ENCODE data around the gene GGT1.
"Not testable (repeated sequence)": the region's sequence is repeated elsewhere in the genome, so short reads cannot be mapped to it uniquely, and the experiment has no call there.

The GGT1 gene

DNA sequence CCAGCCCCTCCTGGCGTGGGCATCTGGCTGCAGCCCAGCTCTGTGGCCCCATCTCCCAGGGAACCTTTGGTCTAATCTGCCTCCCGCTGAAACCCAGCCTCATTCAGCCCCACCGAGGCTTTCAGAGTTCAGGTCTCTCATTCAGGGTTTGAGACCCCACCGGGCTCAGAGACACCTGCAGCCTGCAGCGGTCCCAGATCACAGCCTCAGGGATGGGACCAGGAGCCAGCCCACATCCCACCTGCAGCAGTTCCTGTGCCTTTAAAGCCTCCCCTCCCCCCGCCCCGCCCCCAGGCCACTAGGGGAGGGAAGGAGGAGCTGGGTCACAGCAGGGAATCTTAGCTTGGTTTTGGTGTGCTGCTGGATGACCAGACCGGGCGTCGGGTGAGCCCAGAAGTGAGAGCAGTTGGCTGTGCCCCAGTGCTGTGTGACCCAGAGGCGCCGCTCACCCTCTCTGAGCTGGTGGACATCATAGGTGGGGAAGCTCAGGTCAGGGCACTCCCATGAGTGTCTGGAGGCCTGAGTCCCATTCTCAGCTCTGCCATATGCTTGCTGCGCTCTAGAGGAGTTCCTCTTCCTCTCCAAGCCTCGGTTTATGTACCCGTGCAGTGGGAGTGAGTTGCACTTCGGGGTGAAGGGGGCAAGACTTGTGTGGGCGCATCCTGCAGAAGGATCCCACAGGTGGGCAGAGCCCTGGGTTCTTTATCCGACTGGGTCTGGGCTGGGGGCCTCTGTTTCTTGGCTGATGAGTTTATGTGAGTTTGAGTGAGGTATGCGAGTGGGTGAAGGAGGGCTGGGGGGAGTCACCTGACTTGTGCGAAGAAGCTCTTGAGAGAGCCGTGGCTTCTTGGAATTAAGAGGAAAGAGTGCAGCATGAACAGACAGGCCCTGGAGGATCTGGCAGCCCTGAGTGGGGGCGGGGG, at the start of gene GGT1:
Gene GGT1, plus strand, starts transcription at position 347 of the 923 bp plus-strand sequence. CDS start 7,889 bp downstream, outside the sequence.
- not testable (repeated sequence) for DNase-seq (ENCODE audit: low read depth)

DNA sequence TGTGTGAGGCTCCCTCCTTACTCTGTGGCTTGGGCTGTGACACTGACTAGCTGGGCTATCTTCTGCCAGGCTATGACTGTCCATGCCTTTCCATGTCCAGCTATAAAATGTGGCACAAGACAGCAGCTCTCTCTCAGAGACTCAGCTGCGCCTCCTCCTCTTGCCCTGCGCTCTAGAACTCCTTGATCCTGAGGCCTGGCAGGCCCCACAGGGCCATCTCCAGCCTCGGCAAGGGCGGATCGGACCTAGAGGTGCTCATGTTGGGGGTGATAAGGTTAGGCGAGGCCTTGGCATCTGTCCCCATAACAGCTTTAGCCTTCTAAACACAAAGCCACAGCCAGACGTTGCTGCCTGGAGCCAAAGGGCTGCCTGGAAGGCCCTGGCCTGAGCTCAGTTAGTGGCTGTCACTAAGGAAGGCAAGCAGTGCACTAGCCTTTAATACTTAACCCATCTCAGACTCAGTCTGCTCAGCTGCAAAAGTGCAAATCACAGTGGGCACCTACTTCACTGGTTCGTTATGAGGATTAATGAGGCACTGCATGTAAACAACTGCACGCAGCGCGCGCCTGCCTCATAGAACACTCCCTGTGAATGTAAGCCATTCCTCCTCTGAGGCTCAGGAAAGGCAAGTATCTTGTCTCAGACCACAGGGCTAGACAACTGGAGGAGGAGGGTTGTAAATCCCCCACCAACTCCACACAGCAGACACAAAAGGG, 49.2 kb upstream of the GGT1 start:
- DNase-seq (ENCODE audit: low read depth) = no peak

DNA sequence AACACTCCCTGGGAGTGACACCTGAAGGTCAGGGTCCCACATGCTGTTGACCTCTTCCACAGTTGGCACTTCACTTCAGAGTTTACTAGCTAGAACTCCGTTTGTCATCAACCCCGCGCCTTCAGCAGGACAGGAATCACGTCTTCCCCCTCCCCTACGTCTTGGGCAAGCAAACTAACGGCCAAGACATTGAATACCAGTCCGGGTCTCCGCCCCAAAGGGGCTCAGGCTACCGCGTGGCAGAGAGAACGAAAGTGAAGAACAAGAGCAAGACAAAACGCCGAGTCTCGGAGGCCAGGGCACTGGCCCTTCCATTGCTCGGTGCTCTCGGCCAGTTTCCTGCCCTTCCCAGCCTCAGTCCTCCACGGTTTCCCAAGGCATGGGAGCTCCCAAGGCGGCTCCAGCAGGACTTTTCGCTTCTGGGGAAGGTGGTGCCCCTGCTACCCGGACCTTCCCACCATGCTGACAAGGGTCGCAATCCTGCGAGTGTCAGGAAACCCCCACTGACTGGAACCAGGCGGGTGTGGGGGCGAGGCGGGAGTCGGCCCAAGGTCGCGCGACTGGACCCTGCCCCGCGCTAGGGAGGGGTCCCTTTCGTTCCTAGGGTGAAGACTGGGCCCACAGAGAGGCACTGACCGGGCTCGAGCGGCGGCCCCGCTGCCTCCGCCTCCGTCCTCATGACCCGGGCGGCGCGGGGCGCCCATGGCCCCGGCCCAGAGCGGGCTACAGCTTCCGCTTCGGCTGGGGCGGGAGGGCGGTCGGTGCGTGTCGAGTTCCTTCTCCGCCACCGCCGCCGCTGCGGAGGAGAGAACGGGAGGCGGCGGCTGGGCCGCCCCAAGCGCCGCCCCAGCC, 48.5 kb upstream of the GGT1 start, which contains the start of gene GUCD1:
Gene GUCD1, minus strand, starts transcription at position 826 of the 852 bp plus-strand sequence. Its CDS starts 147 bp downstream, at position 679.
- DNase-seq (ENCODE audit: low read depth) = no peak

DNA sequence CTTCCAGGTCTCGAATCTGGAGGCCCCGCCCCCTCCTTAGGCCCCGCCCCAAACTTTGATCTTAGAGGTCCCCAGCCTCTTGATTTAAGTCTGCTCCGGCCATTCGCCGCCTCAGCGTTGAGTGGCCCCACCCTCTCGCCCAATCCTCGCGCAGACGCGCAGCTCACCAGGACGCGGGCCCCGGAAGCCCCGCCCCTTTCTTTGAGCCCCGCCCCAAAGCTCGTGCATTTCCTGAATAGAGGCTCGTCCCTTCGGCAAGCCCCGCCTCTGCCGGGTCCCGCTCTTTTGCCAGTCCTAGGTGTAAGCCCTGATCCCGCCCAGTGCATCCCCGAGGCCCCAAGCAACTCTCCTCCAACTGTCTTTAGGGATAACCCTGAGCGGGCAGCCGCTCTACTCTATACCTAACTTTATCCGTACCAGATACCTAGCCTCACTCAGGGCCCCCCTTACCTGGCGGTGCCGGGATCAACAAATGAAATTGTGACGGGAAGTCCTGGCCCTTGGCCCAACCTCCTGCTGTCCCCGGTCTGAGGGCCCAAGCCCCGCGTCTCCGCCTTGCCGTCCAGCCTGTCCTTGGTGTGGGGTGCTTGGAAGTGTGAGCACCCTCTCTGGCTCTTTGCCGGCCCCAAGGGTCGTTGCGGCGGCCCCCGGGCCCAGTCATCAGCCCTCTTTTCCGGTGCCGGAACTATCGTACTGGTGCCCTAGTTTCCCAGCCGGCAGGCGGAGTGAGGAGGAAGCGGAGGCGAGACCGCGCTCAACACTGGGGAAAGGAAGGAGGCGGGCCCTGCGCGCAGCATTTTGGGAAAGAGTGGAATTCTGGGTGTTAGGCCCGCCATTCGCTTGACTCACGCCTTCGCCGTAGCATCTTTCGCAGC, 47.6 kb upstream of the GGT1 start, which contains the start of gene SNRPD3:
Gene SNRPD3, plus strand, starts transcription at position 835 of the 875 bp plus-strand sequence. CDS start 1,676 bp downstream, outside the sequence.
- DNase-seq (ENCODE audit: low read depth) = peak; percentile 100

DNA sequence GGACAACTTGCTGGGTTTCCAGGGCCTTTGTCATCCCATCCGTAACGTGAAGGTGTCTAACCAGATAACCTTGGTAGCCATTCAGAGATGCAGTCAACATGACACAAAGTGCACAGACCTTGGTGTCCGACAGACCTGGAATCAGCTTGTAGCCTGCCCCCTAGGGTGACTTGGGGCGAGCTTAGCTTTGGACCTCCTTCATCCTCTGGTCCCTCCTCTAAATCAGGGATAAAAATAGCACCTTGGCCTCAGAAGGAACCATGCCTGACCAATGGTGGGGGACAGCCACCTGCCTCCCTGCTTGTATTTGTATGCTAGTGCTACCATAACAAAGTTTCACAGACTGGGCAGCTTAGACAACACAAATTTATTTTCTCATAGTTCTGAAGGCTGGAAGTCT, 43.5 kb upstream of the GGT1 start:
- no peak for DNase-seq (ENCODE audit: low read depth)

DNA sequence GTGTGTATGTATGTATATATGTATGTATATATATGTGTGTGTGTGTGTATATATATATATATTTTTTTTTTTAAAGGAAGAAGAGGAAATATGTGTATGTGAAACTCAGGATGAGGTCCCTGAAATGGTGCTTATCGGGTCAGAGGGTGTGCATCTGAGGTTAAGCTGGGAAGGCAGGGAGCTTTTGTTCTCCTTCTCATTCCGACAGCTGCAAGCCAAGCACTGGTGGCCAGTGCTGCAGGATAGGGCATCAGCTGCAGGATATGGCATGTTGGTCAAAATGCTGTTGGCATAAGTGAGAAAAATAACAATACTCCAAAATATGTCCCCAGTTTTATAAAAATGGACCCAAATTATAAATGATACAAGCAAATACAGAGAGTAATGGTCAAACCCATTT, 39.7 kb upstream of the GGT1 start:
- no peak for DNase-seq (ENCODE audit: low read depth)

DNA sequence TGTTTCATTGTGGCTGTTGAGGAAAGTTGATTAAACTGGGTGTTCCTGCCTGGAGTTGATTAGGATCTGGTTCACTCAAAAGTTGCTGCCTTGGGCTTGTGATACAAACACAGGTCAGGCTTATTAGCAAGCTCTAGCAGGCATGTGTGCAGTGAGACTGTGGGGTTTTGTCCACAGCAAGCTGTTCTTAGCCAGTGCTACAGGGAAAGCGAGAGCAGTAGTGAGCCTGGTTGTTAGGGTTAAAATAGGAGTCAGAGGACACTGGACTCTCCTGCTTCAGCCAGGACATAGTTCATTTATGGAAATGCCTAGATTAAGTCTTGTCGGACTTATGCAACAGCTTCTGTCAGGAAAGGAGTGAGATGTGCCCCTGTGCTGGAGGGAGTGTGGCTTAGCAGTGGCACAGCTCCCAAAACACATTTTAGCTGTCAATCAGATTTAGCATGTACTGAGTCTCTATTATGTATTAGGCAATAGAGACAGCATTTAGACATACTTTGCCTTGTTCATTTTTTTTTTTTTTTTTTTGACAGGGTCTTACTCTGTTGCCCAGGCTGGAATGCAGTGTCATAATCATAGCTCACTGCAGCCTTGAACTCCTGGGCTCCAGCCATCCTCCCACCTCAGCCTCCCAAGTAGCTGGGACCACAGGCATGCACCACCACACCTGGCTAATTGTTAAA, 38.5 kb upstream of the GGT1 start:
- DNase-seq (ENCODE audit: low read depth) = no peak

DNA sequence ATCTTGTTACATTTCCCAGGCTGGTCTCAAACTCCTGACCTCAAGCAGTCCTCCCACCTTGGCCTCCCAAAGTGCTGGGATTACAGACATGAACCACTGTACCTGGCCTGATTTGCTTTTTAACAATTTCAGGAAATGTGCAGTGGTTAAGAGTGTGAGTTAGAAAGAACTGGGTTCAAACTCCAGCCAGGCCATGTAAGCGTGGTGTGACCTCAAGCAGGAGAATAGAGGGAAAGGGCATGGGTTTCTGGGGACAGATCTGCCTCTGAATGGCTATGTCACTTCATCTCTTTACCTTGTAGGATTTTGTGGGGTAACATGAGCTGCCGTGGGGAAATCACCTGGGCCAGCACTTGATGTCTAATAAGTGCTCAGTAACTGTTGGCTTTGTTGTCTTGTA, 37.9 kb upstream of the GGT1 start:
- DNase-seq (ENCODE audit: low read depth) = no peak

DNA sequence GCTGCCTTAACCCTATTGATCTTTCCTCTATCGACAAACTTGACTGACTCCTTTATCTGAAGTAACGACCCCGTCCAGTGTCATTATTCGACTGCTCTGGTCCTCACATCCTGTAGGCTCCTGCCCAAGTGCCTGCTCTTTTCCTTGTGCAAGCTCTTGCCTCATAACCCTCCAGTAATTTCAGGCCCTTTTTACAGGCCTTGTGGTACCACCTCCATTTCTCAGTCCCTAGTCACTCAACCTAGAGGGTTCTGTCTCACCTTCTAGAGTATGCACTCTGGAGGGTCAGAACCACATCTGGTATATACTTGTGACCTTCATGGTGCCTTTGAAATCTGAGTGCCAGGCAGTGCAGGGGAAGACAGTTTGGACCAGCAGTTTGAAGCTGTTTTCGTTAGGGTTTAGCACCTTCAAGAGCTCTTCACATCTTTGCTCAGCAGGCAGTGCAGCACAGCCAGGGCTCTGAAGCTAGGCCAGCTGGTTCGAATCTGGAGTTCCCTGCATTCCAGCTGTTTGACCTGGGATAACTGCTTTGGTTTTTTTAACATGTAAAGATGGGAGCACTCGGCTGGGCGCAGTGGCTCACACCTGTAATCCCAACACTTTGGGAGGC, 36.0 kb upstream of the GGT1 start:
- no peak for DNase-seq (ENCODE audit: low read depth)

DNA sequence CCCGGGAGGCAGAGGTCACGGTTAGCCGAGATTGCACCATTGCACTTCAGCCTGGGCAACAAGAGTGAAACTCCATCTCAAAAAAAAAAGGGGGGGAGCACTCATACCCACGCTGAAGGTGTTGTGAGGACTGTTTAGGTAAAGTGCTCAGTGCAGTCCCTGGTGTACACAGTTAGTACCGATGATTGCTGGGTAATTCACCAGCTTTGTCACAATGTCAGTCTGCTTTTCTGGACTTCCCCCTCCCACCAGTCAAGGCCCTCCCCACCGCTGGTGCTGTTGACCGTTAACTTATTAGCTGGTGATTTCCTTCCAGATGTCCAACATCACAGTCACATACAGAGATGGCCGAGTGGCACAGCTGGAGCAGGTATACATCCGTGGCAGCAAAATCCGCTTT, 35.3 kb upstream of the GGT1 start:
- DNase-seq (ENCODE audit: low read depth) = no peak

DNA sequence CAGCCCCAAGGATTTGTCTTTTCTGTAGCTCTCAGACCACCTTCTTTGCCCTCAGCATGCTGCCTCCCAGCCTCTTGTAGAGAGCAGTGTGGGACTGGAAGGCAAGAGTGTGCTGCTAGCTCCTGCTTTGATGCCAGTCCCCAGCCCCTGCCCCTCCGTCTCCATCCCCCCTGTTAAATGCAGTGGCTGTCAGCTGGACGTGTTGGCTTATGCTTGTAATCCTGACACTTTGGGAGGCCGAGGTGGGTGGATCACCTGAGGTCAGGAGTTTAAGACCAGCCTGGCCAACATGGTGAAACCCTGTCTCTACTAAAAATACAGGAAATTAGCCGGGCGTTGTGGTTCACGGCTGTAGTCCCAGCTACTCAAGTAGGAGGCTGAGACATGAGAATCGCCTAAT, 31.7 kb upstream of the GGT1 start:
- DNase-seq (ENCODE audit: low read depth) = no peak

DNA sequence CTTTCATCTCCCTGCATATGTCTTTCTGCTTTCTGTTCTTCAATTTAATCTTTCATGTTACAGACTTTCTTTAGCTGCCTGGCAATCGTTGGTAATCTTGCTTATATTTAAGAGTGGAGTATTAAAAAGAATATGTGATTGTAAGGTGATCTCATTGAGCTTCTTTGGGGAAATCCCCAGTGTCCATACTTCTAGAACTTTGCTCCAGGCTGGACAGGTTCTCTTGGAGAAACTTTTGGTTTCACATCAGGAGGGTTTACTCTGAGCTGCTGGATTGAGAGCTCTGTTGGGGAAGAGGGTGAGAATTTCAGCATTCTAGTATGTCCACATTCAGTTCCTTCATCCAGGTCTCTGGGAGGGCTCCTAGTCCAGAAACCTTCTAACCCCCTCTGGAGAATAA, 26.2 kb upstream of the GGT1 start:
- no peak for DNase-seq (ENCODE audit: low read depth)

DNA sequence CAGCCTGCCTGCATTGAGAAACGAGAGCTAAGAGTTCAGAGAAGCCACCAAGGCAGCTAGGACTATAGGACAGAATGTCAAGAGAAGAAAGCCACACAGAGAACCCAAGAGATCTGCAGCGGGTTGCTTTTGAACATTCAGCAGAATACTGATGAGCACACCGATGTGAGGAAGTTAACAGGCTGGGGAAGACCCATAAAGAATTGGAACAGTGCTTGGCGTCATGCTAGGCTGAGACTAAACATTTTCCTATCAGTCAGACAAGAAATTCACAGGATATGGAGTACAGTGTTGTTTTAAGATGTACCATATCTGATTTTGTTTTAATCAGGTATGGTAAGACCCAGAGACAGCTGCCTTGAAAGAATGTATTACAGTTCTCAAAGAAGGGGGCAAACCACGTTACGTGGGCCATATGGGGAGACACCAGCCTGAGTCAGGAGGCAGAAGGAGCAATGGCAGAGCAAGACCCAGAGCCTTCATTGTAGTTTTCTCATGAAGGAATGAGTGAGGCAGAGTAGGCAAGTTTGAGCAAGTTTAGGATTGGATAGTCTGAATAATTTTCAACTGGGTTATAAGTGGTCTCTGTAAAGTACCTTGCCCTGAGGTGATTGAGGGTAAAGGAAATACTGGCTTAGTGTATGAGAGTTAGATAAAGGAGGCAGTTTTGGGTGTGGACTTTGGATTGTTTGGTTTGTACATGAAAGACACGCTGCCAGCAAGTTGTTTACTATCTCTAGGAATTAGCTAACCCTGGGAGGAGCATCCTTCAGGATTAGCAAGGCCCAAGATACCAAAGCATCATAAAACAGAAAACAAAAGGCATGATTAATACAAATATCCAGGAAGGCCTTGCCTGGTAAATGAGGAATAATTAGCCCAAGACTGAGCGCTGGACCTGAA, 24.4 kb upstream of the GGT1 start:
- DNase-seq (ENCODE audit: low read depth) = no peak

DNA sequence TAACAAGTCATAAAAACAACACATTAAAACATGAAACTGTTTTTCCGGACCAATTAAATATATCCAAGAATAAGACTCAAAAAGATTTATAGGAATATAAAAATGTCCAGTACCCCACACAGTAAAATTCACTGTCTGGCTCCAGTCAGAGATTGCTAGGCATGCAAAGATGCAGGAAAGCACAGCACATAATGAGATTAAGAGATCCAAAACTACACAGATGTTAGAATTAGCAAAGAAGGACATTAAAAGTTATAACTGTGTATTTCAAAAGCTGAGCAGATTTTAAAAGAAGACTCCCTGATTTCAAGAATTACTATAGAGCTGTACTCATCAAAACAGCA, 23.8 kb upstream of the GGT1 start:
- no peak for DNase-seq (ENCODE audit: low read depth)

DNA sequence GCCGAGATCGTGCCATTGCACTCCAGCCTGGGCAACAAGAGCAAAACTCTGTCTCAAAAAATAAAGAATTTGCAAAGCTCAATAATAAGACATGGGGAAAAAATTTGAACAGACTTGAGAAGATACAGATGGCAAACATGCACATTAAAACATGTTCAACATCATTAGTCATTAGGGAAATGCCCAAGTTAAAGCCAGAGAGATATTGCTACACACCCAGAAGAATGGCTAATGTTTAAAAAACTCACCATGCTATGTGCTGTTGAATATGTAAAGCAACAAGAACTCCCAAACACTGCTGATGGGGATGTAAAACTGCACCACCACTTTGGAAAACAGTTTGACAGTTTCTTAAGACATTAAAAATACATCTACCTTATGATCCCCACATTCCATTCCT, 22.7 kb upstream of the GGT1 start:
- no peak for DNase-seq (ENCODE audit: low read depth)

DNA sequence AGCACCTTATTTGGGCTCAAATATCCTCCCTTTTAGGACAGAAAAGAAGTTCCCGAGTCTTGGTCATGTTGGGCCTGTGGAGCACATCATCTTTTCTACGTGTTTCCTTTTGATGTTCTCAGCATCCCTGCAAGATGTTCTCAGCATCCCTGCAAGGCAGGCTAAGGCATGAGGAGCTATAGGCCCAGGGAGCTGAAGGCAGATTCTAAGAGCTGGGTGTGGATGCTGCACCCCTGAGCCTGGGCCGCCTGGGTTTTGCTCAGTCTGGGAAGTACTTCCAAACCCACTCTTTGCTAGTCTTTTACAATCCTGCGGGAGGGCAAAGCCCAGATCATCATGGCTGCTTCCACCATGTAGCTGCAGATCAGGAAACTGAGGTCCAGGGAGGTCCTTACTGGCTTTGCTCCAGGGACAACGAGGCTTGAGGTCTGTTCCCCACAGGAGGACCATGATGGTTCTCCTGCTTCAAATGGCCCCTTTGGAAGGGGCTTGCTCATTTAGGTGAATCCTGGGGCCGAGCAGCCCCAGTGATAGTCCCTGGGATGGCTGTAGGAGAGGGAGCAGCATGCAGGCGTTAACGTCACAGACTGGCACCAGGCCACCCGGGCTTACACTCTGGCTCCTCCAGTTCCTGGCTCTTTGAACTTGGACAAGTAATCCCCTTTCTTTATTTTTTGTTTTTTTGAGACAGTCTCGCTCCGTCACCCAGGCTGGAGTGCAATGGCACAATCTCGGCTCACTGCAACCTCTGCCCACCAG, 20.8 kb upstream of the GGT1 start:
- no peak for DNase-seq (ENCODE audit: low read depth)

DNA sequence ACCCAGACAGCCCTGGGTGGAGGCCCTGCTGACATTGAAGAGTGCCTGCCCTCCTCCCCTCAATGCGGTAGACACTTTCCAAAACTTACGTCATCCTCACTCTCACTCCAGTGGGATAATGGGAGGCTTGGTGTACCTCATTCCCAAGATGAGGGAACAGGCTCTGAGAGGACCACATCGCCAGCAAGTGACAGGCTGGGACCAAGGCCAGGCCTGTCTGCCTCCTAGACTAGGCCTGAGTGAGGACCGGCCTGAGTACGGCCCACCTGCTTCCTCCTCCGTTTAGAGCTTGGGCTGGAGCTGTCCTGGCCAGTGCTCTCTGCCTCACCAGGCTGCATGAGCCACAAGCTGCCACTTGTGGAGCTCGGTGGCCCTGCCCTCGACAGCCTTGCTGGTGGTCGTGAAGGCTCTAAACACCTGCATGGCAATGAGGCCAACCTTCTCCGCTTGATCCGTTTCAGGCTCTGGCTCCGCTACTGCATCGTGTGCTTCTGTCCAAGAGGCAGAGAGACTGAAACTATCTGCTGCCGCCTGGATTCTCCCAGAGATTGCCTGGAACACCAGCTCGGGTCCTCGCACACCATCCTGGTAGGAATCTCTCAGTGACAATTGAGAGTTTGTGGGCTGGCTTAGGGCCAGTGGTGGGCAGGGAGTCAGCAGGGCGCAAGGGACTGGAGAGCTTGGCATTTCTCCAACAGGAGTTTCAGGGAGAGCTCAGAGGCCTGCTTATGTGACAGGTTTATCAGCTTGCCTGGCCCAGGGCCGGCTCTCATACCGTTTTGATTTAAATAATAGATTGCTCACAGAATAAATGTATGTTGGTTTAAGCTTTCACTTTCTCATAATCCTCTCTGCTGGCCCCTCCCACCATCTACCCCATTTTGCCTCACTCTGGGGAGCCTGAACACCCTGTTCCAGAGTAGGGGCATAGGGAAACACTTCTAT, 19.5 kb upstream of the GGT1 start:
- DNase-seq (ENCODE audit: low read depth) = no peak

Data from stimulated activated CD8-positive, alpha-beta memory T cell treated with anti-CD3 and anti-CD28 coated beads, Interleukin-7, amount 100 ng/mL, for 24 hours (primary cell).